HG03457 (cell line): ENCODE measurements around the gene CPA2.

Experiments
- ATAC-seq: cut with Tn5 transposase; IDR thresholded peaks from one replicate; pipeline ENCODE4 v1.9.1; 2021; ENCODE audit warnings: moderate number of reproducible peaks; ENCODE audit not compliant: unreplicated experiment

The CPA2 gene

DNA sequence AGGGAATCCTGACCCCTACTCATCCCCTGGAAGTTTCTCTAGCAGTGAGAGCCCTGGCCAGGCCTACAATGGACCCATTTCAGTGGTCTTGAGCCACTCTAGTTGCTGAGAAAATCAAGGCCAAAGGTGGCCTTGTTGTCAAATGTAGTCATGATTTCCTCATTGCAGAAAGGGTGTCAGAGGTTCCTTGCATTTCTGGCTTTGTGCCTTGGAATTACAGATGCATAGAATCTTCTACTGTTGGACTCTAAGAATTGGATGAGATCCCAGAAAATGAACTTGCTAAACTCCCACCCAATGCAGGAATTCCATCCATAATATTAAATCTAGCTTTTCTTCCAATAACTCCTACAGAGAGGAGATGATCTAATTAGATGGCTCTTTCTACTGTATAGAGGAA, 12.2 kb downstream of the CPA2 start:
- no peak for ATAC-seq

DNA sequence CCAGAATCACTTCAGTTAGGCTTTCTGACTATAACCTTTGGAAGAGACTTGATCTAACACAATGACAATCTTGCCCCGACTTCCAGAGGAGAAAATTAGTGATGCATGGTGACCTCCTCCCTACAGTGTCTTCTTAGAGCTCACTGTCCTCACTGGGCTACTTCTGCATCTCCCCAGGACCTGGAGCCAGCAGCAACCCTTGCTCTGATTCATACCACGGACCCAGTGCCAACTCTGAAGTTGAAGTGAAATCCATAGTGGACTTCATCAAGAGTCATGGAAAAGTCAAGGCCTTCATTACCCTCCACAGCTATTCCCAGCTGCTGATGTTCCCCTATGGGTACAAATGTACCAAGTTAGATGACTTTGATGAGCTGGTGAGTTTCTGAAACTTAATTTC, 12.6 kb downstream of the CPA2 start:
- ATAC-seq = no peak

DNA sequence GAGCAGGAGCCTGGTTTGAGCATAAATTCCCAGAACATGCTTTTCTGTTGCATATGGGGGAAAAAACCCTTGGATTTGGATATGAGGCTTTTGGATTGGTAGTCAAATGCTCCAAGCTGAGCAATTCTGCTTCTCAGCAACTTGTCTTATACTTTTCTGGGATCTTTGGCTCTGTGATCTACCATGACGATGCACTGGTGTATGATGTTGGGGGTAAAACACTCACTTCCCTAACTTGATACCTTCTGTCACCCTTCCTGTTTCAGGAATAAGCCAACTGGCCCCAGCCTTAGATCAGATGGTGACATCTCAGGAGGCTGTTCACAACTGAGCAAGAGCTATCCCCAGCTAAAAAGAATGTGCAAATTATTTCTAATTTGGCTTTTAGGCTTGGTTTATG, 13.2 kb downstream of the CPA2 start:
- no peak for ATAC-seq

DNA sequence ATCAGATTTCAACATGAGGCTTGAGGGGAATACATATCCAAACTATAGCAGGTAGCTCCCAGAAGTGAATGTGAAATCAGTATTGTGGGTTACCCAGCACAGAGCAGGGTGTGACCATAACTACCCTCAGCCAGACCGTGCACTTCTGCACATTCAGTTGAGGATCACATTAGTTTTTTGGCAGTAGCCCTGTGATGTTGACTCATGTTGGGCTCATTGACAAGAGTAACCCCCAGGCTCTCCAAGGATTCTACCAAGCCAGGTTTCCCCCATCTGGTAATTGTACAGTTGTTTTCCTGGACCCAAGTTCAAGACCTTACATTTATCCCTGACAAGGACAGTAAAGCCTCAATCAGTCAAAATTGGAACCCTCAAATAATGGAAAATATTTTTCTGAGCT, 14.6 kb downstream of the CPA2 start:
- no peak for ATAC-seq

DNA sequence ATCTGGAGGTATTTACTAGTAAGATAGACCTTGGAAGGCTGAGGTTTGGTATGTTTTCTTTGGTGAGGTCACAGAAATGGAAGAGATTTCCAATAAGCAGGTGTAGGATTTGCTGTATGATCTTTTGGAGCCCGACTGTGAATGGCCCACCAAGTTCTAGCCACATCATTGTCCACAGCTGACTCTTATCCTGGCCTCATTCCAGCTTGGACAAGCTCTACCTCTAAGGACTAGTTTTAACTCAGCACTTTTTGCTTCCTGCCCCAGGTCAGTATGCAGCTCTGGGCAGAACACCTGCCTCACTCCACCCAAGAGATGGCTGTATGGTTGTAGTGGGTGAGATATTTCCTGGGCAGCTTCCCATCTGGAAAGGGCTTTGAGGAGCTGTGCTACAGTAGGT, 20.2 kb downstream of the CPA2 start:
- no peak for ATAC-seq

DNA sequence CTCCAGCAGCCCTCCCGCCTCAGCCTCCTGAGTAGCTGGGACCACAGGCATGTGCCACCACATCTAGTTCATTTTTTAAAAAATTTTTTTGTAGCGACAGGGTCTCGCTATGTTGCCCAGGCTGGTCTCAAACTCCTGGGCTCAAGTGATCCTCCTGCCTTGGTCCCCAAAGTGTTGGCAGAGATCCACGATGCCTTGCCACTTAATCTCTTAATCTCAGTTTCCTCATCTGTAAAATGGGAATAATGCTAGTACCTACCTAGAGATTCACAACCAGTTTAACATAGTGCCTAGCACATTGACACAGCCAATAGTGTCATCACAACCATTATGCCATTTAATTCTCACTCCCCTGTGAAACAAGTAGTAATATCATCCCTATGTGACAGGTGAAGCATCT, 21.5 kb downstream of the CPA2 start:
- ATAC-seq = no peak

DNA sequence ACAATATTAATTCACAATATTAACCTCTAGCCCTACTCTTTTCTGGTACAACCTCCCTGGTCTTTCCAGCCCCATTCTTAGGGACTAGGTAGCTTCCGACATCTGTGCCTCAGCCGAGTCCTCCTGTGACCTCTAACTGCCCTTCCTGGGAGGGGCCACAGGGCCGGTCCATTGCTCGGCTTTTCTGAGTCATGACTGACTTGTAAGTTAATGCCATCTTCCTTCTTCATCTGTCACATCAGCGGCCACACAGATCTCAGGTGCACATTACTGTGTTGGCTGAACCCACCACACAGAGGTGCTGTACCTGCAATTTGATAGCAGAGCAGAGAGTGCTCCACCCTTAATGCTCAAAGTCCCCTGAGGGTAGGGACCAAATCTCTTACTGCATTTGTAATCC, 22.2 kb downstream of the CPA2 start:
- no peak for ATAC-seq

DNA sequence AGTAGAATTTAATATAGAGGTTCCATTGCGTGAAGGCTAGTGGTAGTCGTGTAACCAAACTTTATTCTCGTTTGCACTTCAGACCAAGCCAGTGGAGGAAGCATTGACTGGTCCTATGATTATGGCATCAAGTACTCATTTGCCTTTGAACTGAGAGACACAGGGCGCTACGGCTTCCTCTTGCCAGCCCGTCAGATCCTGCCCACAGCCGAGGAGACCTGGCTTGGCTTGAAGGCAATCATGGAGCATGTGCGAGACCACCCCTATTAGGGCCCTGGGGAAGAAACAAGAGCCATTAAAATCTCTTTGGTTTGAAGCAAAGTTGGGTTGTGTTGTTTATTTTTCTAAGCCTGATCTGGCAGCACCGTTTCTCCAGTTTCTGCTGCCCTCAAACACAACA, 22.8 kb downstream of the CPA2 start:
- ATAC-seq = no peak

DNA sequence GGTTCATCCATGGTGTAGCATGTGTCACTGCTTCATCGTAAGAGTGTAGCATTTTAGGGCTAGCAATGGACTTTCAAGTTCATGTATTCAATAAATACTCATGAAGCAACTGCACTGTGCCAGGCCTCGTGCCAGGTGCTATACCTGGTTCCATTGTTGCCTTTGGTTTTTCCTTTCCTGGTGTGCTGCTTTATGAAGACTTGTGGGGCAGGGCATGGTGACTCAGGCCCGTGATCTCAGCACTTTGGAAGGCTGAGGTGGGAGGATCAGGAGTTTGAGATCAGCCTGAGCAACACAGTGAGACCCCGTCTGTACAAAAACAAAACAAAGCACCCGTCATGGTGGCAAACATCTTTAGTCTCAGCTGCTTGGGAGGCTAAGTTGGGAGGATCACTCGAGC, 24.1 kb downstream of the CPA2 start:
- ATAC-seq = no peak

DNA sequence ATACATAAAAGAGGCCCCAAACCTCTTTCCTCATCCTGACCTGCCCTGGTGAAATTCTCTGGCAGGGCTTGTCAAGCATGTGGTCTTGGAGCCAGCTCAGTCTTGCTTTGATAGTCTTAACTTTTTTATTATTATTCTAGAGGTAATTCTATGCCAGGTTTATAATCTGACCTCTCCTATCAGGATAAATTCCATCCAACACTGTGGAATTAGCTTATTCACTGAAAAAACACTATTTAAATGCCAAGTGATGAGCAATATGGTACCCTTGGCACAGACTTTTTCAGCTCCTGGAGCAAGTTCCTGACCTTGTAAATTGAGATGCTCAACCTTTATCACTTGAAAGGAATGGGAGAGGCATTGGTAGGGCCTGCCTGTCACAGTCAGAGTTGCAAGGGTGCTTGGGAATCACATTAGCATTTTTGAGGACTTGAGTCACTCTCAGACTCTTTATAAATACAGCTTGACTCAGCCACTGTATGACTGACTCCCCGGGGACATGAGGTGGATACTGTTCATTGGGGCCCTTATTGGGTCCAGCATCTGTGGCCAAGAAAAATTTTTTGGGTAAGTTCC, 26.1 kb downstream of the CPA2 start, which contains the start of gene CPA4:
TSS of gene CPA4 (plus strand) at position 480 of the 576 bp plus-strand sequence. CDS start at position 500, 20 bp downstream.
- ATAC-seq = no peak

DNA sequence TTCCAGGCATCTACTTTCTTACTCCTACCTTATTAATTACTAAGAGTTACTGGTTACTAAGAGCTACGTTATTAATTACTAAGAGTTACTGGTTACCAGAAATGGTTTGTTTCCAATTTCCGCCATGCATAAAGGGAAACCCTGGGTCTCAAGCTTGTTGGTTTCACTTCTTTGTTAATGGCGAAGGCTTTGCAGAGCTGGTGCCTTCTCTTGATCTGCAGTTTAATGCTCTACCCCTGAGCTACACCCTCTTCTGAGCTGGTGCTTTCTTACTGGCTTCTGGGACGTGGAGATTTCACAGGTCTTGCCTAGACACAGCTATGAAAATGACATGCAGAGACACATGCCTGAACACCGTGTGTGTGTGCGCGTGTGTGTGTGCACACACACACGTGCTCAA, 26.9 kb downstream of the CPA2 start:
- ATAC-seq = no peak

DNA sequence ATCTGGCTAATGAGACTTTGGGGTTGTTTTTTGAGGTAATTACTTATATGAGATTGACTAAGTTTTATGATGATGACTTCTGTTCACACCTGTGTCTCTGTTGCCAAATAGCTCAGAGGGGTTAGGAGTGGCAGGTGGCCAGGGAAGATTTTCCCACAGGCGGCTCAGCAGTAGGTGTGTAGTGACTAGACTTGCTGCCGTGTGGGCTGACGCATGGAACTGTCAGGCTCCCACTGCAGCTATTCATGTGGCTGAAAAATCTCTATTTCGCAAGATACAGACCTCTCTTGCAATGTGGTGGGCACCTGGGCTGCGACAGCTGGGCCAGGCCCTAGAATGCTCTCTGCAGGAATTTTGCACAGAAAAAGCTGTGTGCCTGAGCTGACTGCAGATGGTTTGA, 27.7 kb downstream of the CPA2 start:
- ATAC-seq = no peak

DNA sequence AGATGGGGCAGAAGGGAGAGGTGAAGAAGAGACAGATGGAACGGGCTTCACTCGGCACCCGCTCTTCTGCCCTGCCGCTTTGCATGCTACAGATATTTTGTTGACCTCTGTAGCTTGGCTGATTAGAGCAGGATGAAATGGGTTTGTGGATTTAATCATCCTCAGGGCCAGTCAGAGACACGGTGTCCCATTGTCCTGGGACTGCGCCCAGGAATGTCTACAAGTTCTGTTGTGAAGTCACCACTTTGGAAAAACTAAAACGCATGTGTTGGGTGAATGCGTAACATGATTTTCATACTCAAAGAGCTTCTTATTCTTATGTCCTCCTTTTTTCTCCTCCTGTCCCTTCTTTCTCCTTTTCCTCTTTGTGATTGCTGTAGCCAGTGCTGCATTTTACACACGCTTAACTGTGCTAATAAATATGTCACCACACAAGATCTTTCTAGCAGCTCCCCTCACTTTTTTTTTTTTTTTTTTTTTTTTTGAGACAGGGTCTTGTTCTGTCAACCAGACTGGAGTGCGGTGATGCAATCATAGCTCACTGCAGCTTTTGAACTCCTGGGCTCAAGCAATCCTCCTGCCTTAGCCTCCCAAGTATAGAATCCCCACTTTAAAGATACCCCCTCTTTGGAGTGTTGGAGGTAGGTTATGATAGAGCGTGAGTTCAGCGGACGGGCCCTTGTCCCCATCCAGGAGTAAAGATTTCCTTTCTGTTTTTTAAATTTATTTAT, 29.7 kb downstream of the CPA2 start:
- ATAC-seq = no peak

DNA sequence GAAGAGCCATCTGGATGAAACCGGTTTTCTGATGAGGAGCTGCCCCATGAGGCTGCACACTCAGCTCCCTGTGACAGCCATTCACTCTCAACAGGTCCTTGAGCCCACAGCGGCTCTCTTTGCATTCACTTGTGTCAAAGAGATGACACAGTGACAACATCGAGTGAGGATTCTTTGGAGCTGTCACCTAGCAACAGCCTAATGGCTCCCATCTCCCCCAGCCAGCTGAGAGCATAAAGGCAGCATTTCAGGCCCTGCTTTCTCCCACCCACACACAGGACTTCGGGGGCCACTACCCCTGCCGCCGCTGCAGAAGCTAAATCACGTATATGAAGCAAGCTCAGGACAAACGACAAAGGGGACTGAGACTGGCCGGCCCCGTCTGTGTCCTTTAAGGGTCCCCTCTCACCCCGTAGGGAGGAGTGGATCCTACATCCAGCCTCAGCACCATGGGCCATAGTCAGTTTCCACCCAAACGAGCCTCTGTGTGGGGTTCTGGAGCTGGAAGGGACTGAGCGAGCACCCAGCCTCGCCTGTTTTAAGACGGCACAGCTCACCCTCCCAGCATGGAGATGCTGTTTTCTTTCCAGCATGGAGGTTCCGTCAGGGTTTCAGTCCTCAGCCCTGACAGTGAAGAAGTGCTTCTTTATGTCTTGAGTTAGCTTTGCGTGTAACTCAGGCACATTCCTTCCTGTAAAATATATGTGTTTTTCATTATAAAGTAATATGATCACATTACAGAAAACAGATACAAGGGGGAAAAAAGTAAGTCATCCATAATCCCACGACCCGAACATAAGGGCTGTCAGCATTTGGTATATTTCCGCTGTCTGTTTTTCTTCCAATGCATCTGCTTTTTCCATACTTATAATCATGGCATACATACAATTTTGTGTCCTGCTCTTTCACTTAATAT, 31.2 kb downstream of the CPA2 start:
- ATAC-seq = no peak

DNA sequence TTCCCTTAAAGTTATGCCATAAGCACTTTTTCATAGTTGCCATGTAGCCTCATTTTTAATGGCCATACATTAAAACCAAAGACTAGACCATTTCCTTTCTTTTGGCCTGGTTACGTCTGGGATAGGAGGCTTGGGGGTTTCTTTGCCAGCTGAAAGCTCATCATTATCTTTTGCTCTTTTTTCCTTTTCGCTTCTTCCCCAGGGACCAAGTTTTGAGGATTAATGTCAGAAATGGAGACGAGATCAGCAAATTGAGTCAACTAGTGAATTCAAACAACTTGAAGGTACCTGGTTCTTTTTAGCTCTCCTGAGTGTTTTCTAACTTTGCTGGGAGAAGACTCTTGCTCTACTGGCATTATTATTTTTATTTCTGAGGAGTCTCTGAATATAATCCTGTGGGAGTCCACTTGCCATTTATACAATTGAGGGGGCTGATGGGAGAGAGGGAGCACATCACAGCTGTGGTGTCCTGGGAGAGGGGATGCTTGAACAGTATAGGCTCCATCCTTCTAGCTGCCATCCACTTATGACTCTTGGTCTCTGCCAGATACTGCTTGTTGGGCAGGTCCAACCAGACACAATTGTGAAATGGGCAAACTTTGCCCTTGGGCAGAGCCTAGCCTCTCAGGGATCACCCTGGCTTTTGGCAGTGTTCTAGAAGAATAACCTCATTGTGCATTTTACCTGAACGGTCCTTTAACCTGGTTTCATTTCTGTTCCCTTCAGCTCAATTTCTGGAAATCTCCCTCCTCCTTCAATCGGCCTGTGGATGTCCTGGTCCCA, 32.1 kb downstream of the CPA2 start:
- ATAC-seq = no peak

DNA sequence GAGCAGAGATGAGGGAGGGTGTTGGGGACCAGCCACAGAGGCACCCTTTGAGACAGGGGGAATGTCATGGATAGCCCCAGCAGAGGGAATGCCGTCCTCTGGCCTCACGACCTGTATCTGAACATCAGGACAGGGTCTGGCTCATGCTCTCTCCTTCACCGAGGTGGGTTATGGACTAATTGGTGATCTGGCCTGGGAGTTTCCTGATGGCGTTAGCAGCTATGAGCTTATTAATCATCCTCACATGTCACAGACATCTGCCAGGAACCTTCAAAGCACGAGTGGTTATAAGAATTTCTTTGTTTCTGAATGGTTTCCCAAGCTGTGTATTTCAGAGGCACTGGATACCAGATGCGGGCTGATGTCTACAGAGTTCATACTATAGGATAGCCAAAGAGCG, 33.2 kb downstream of the CPA2 start:
- no peak for ATAC-seq

DNA sequence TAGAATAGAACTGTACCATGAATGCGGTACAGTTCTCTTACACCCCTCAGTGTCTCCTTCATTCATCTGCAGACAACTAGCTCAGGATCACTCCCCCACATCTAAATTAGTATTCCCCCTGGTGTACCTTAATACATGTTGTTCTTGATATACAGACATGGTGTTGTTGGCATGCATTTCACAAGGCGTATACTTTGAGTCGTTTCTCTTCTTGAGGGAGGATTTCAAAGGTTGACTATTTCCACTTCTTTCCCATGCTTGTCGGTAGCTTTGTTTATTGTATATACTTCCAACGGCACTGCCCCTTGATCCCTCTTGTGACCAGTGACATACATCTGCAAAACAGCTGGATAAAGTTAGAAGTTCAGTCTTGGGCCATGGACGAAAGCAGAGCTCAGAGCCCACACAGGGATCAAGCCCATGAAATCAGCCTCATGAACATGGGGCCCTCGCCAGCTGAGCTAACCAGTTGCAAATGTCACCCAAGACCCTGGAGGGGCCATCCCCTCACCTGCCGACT, 34.9 kb downstream of the CPA2 start:
- no peak for ATAC-seq

DNA sequence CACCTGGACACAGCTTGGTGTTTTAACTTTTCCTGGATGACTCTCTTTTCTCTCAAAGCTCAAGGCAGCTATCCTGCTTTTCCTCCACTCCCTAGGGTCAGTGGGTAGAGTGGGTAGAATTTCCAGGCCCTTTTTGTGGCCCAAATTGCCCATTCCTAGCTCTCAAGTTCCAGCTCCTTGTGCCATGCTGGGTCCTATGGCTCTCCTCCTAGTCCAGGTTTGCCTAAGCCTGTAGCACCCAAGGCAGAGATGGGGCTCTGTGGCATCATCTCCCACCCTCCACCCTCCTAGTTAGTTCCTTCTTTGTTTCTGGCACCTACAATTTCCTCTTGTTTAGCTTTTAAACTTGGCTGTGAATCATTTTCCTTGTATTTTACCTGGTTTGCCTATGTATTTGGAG, 36.0 kb downstream of the CPA2 start:
- ATAC-seq = no peak

DNA sequence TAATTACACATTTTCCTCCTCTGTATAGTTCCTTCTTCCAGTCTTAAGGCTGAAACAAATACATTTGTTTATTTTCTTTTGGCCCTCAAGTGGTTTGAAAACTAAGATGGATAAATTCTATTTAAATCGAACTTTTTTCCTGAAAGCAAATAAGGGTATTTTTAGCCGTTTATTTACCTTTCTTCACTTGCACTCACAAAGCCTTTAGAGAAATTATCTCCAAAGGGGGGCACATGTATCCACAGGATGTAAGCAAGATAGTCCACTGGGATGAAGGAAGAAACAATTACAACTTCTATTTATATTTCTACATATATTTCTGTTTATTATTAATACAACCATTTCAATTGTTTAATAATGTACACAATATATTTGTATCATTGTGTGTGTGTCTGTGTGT, 36.5 kb downstream of the CPA2 start:
- no peak for ATAC-seq

DNA sequence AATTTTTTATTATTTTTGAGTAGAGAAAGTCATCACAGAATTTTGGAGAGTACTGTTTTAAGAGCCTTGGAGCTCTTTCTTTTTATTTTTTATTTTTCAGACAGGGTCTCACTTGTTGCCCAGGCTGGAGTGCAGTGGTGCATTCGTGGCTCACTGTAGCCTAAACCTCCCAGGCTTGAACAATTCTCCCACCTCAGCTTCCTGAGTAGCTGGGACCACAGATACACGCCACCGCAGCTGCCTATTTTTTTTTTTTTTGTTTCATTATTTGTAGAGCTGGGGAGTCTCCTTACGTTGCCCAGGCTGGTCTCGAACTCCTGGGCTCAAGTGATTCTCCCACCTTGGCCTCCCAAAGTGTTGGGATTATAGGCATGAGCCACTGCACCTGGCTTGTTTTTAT, 36.9 kb downstream of the CPA2 start:
- ATAC-seq = no peak

DNA sequence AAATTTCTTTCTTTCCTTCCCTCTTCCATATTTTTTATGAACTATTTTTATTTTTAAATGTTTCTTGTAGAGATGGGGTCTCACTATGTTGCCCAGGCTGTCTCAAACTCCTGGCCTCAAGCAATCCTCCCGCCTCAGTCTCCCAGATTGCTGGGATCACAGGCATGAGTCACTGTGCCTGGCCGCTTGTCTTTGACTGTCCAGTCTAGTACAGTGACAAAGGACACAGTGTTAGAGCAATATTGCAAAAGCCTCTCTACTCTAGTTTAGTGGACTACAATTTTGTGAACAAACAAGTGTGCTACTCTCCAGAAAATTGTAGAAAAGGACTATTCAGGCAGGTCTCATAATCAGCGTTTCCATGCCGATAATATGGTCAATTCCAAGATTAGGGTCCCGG, 37.3 kb downstream of the CPA2 start:
- ATAC-seq = no peak
